NCI-H345 treated with DMSO at 0.1 percent for 48 hours (cell line): Measurements from ENCODE around the gene SPECC1.
A peak's percentile ranks its signal among the peaks of the same experiment; 100 is the strongest.
"Not testable (repeated sequence)": the region's sequence is repeated elsewhere in the genome, so short reads cannot be mapped to it uniquely, and the experiment has no call there.

Source experiments
- DNase-seq: peaks from one replicate; lab custom pipeline; 2025; ENCODE audit not compliant: unreplicated experiment; lab: John Stamatoyannopoulos, UW

SPECC1 gene

DNA sequence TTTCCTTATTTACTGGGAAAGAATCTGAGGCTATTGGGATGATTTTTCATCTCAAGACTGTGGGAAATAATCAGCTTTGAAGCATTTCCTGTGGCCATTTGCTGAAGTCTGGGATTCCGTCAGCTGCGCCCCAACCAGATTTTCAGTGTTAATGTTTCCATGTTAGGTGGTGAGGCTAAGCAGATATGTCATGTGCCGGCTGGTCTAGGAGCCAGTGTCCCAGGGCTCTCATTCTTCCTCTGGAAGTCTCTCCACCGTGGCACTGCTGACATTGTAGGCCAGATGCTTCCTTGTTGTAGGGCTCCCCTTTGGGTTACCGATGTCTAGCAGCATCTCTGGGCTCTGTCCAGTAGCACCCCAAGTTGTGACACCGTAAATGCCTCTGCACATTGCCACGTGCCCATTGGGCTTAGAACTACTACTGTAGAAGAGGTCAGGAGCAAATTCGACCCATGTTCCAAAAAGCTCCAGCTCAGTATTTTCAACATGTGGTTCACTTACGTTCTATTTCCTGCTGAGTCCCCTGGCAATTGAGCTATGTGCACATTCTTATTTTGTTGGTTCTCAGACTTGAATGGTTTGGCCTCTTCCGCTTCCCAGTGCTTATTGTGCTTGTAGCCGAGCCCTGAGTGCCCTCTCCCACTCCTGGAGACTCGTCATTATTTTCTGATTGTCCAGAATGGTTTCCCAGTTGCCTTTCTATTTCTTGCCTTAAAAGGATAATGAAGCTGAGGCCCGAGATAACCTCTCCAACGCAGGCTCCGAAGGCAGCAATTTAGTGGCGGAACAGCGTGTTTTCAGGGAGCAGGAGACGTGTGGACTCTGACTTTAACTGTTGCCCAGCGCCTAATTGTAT lies 82.2 kb downstream of the SPECC1 start:
- DNase-seq = no peak

- DNase-seq = peak; percentile 86
Measured at GRCh38 chr17:20092261-20092867, 83.2 kb downstream of the SPECC1 start.

DNA sequence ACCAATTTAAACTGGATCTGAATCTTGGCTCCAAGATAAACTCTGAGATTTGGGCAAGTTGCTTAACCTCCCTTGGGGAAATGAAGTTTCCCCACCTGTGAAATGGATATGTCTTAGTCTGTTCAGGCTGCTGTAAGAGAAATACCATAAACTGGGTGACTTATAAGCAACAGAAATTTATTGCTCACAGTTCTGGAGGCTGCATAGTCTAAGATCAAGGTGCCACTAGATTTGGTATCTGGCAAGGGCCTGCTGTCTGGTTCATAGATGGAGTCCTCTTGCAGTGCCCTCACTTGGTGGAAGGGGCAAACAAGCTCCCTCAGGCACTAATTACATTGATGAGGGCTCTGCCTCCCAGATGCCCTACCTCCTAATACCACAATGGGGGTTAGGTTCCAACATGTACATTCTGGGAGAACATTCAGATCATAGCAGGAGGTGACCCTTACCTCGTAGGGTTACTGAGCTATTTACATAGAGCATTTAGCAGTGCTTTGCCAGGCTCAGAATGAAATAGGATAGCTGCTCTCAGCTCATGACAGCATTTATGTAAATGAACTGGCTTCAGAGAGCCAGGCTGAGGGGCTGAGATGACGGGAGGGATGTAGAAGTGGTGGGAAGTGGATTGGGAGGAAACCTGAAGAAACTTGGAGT lies 83.9 kb downstream of the SPECC1 start:
- peak; percentile 51 for DNase-seq

DNA sequence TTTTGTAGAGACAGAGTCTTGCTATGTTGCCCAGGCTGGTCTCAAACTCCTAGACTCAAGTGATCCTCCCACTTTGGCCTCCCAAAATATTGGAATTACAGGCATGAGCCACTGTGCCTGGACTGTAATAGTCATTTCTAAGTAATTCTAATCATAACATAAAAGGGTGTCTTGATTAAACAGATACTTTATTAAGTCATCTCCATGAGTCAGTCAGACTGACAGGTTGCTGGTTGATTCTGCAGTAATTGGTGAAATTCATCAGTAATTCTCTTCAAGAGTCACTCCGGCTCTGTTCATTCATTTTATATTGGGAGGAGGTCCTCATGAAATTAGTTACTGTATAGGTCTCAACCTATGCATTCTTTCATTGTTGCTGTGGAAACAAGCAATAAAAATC lies 85.6 kb downstream of the SPECC1 start:
- no peak for DNase-seq

DNA sequence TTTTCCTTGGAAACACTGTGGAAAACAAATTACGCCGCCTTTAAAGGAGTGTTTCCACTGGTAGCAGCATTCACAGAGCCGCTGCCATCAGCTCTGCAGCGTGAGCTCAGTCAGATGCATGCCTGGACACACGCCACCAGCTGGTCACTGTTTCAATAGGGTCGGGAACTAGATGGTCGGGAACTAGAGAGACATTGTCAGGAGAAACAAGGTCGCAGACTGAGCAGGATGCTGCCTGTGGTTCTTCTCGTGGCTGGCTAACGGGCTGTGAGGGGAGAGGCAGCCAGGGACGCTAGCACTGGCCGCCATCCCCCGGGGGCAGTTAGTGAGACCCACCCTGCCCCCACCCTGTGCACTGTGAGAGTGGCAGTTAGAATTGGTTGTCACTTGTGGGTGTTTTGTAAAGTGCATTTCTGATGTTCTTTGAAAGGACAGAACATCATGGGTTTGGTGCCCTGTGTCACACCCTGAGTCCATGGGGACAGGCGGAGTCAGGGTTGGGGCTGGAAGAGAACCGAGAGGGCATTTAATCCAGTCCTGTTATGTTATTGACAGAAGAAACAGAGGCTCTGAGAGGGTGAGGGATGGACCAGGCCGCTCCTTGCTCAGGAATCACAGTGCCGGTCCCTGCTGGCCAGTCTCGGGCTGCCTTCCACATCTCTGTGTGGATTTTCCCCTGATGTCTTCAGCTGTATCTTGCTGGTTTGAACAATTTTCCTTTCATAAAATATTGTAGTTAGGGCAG lies 86.3 kb downstream of the SPECC1 start:
- no peak for DNase-seq

GRCh38 chr17:20096430-20096829 lies 87.3 kb downstream of the SPECC1 start:
- DNase-seq = no peak

DNA sequence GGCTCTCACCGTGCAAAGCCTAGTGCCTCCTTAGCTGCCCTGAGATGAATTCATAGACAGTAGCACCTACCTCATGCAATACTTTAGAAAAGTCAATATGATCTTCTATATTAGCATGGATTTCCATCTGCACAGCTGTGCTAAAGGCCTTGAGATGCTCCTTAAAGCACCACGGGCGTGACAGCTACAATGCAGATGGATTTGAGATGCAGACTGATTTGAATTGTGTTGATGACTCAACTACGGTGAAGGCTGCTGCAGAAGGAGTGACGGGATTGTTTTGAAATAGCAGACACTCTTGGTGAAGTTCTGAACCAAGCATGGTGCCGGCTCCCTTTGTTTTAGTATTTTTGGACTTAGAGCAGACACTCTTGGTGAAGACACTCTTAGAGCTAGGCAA lies 88.2 kb downstream of the SPECC1 start:
- DNase-seq = no peak

DNA sequence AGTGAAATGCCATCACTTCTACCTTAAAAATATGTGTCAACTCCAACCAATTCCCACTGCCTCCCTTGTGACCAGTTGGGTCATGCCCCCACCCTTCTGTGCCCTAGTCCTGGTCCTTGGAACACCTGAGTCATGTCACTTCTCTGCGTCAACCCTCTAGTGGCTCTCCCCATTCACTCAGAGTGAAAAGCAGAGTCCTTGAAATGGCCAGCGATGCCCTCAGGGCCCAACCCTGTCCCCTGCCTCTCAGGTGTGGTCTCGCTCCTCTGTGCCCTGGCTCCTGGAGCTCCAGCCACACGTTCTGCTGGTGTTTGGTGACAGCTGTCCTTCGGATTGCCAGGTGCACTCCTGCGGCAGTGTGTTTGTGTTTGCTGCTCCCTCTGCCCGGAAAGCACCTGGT lies 89.2 kb downstream of the SPECC1 start:
- DNase-seq = no peak

- DNase-seq = not testable (repeated sequence)
Measured at GRCh38 chr17:20100806-20101205, 91.6 kb downstream of the SPECC1 start.

- no peak for DNase-seq
Measured at GRCh38 chr17:20103454-20104446, 94.6 kb downstream of the SPECC1 start.

DNA sequence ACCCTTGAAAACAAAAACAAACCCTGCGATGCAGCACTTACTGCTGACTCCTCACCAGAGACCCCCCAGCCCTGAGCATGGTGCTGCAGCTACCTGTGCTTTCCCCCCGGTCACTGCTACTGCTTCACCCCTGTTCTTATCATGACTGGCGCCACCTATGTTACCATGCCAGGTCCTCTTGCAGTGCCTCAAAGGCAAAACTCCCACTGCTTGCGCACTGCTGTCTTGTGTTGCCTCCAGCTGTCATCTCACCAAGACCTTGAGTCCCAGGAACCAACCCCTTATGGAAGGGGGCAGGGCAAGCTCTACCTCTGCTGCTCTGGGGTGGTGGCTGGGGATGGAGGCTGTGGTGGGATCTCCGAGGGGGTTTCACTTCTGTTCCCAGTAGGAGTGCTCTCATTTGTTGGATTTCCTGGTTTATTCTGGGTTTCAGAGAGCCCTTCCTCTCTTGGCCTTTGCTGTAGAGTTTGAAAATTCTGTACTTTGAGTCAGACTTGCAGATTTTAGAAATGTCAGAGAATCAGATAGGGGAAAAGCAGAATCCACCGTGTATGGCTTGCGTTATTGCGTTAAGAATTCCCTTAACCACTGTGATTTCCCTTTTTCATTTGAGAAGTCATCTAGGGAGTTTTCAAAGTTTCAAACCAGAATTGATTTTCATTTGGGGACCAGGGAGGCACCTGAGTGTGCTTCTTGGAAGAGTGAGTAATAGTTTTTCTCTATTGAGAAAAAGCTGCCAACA lies 96.6 kb downstream of the SPECC1 start:
- DNase-seq = no peak

DNA sequence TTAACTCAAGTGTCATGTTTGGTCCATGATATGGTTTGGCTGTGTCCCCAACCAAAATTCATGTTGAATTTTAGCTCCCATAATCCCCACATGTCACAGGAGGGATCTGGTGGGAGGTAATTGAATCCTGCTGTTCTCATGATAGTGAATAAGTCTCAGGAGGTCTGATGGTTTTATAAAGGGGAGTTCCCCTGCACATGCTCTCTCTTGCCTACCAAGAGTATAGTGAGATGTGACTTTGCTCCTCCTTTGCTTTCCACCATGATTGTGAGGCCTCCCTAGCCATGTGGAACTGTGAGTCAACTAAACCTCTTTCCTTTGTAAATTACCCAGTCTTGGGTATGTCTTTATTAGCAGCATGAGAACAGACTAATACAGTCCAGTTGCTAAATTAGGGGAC lies 97.3 kb downstream of the SPECC1 start:
- DNase-seq = not testable (repeated sequence)

GRCh38 chr17:20109076-20109475 lies 99.9 kb downstream of the SPECC1 start:
- DNase-seq = no peak

DNA sequence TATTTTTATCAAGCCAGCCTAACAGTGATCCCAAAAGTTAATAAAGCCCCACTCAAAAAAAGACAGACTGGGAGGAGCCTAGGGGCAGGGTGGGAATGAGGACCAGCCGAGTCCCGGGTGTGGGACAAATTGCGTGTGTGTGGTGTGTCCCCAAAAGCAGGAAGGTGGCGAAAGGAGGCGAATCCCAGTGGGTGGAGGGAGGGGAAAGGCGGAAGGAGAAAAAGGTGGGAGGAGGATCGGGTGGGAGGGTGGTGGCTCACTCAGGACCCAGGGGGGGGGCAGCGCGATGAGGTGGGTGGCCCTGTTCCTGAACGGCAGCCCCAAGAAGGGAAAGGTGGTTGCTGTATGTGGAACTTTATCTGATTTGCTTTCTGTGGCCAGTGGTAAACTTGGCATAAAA lies 102.4 kb downstream of the SPECC1 start:
- no peak for DNase-seq

GRCh38 chr17:20114466-20114865 lies 105.3 kb downstream of the SPECC1 start:
- DNase-seq = no peak

GRCh38 chr17:20116683-20117309 lies 107.6 kb downstream of the SPECC1 start:
- no peak for DNase-seq

DNA sequence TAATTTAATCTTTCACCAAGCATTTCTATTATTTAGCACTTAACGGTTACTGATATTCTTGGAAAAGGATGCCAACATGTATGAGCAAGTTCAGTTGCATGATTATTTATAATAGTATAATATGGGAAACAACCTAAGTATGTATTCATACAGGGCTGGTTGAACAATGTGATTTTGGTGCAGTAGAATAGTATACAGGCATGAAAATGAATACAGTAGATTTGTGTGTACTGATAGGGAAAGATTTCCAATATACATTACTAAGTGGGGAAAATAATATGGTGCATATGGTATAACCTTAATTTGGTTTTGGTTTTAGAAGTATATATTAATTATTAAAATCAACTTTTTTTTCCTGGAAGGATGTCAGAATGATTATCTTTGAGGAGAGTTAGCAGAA lies 109.1 kb downstream of the SPECC1 start:
- DNase-seq = no peak

- DNase-seq = no peak
Measured at GRCh38 chr17:20120836-20121235, 111.7 kb downstream of the SPECC1 start.
